Measurements from ENCODE around the gene CTNNA3. TPM values are rescaled to one million over a fixed set of nuclear protein-coding genes. Genes with fewer than 3 reads are reported as not detected.

The CTNNA3 gene
- total RNA-seq, 1 experiment from 2014 or later, result 0.32 TPM

- ATAC-seq (no peak), DNase-seq (ENCODE audit: low read depth, low spot score) (no peak)
- no peak overlapping the region for H3K9ac ChIP-seq (ENCODE audit: low read length)
- H2AFZ ChIP-seq (ENCODE audit: low read depth, low read length, poor library complexity, severe bottlenecking), result no peak overlapping the region
- H3K4me3 ChIP-seq (replicated peaks in 1 of 2; ENCODE audit: low read depth in 1 of 2, low read length in 2 of 2), result no peak overlapping the region
- intact Hi-C loops (cut with micrococcal nuclease), result no loop called here
- no peaks in the 10 kb centered on the region for H3K4me1 ChIP-seq (ENCODE audit: control insufficient read depth in 1 of 2, insufficient read depth in 2 of 2, low read length in 2 of 2)
- H3K4me2 ChIP-seq (ENCODE audit: low read length), result no peak overlapping the region
- no peaks in the 10 kb centered on the region for H3K36me3 ChIP-seq (ENCODE audit: control insufficient read depth in 1 of 2, insufficient read depth in 2 of 2, low read length in 2 of 2)
- TF ChIP-seq ZFX (IDR thresholded peaks at IDR 0.05) (no peak), SP1 (IDR thresholded peaks at IDR 0.05; ENCODE audit: low read depth) (no peak), FOSL1 (IDR thresholded peaks at IDR 0.05; ENCODE audit: low read depth) (no peak), TCF7L2 (IDR thresholded peaks at IDR 0.05; ENCODE audit: borderline replicate concordance, extremely low read depth, insufficient read depth, insufficient read length) (no peak), POLR2A (IDR thresholded peaks at IDR 0.05; ENCODE audit: borderline replicate concordance, extremely low read depth, insufficient read depth, insufficient read length) (no peak), CBX3 (IDR thresholded peaks at IDR 0.05; ENCODE audit: low read depth) (no peak), REST (IDR thresholded peaks at IDR 0.05; ENCODE audit: low read depth) (no peak), POLR2AphosphoS5 (IDR thresholded peaks at IDR 0.05; ENCODE audit: low read depth, low read length) (no peak), JUND (IDR thresholded peaks at IDR 0.05) (no peak), SRF (IDR thresholded peaks at IDR 0.05; ENCODE audit: low read depth) (no peak), ELF1 (IDR thresholded peaks at IDR 0.05; ENCODE audit: borderline replicate concordance, low read depth) (no peak), YY1 (IDR thresholded peaks at IDR 0.05; ENCODE audit: extremely low read depth, insufficient replicate concordance, low read depth, low read length) (no peak), EGR1 (IDR thresholded peaks at IDR 0.05; ENCODE audit: low read depth) (no peak), ZNF274 (IDR thresholded peaks at IDR 0.05; ENCODE audit: low read depth, low read length) (no peak), SIN3A (IDR thresholded peaks at IDR 0.05; ENCODE audit: low read depth) (no peak)
- TF ChIP-seq, protein P1, sequence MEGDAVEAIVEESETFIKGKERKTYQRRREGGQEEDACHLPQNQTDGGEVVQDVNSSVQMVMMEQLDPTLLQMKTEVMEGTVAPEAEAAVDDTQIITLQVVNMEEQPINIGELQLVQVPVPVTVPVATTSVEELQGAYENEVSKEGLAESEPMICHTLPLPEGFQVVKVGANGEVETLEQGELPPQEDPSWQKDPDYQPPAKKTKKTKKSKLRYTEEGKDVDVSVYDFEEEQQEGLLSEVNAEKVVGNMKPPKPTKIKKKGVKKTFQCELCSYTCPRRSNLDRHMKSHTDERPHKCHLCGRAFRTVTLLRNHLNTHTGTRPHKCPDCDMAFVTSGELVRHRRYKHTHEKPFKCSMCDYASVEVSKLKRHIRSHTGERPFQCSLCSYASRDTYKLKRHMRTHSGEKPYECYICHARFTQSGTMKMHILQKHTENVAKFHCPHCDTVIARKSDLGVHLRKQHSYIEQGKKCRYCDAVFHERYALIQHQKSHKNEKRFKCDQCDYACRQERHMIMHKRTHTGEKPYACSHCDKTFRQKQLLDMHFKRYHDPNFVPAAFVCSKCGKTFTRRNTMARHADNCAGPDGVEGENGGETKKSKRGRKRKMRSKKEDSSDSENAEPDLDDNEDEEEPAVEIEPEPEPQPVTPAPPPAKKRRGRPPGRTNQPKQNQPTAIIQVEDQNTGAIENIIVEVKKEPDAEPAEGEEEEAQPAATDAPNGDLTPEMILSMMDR (IDR thresholded peaks at IDR 0.05 in 2 of 3, conservative IDR thresholded peaks at IDR 0.05 in 1 of 3; ENCODE audit: borderline replicate concordance in 1 of 3, insufficient read depth in 1 of 3, low read depth in 2 of 3, low read length in 2 of 3), result no peak
- TF ChIP-seq, protein P2, sequence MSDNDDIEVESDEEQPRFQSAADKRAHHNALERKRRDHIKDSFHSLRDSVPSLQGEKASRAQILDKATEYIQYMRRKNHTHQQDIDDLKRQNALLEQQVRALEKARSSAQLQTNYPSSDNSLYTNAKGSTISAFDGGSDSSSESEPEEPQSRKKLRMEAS (IDR thresholded peaks at IDR 0.05), result no peak
- no TSS peak for BruUV-seq (replicated peaks)
- CTCF ChIA-PET, result interaction anchor here (0.8 kb wide), 1 partner anchor 47 kb away, joined by 3 read pairs; no protein-coding TSS in a partner anchor
- no peaks in the 10 kb centered on the region for H3K27me3 ChIP-seq (ENCODE audit: insufficient read depth, low read length)
- RAD21 ChIA-PET (ENCODE audit: low non-redundant PET in 1 of 2, low total read pairs in 2 of 2, uncharacterized antibody in 2 of 2, unreplicated experiment in 2 of 2), result no interaction called here
- no peaks in the 10 kb centered on the region for H3K79me2 ChIP-seq (ENCODE audit: insufficient read depth, low read length)
- POLR2A ChIA-PET, result no interaction called here
- no peaks in the 10 kb centered on the region for H3K9me2 ChIP-seq (ENCODE audit: insufficient read depth)
- no peaks in the 10 kb centered on the region for H4K20me1 ChIP-seq (ENCODE audit: insufficient read depth)
- no peaks in the 10 kb centered on the region for H3K9me3 ChIP-seq (ENCODE audit: control insufficient read depth in 1 of 2, insufficient read depth in 1 of 2, low read depth in 1 of 2, low read length in 2 of 2)
- H3K27ac ChIP-seq (ENCODE audit: low read depth, low read length), result no peak overlapping the region
These were observed 45.4 kb downstream of the CTNNA3 start for GRCh38 chr10:67650558-67650957.
